DOHH2 (cell line): ENCODE data around the gene N4BP3.

ENCODE experiments used
- H3F3A ChIP-seq: fragments of 200-600 bp; sonication (generic), shearing (Covaris generic); 2 replicates; pipeline ENCODE4 v1.6.0; 2016; ENCODE audit warnings: antibody characterized with exemption, mild to moderate bottlenecking; ENCODE audit not compliant: control insufficient read depth, insufficient read depth
- H3K27ac ChIP-seq: fragments of 200-600 bp; sonication (generic); 2 replicates; pipeline ENCODE4 v1.5.1; 2014; ENCODE audit warnings: low read depth, mild to moderate bottlenecking, low read length, moderate library complexity
- H3K27me3 ChIP-seq: fragments of 200-600 bp; sonication (generic); 2 replicates; pipeline ENCODE4 v1.6.1; 2014; ENCODE audit warnings: mild to moderate bottlenecking, low read length, mixed read lengths; ENCODE audit not compliant: control insufficient read depth
- H3K36me3 ChIP-seq: fragments of 200-600 bp; sonication (generic); 2 replicates; pipeline ENCODE4 v1.6.1; 2014; ENCODE audit warnings: mild to moderate bottlenecking, low read length, moderate library complexity, mixed read lengths; ENCODE audit not compliant: control insufficient read depth
- H3K4me1 ChIP-seq: fragments of 200-600 bp; sonication (generic); 2 replicates; pipeline ENCODE4 v1.6.1; 2014; ENCODE audit warnings: mild to moderate bottlenecking, low read length, mixed read lengths; ENCODE audit not compliant: control insufficient read depth
- H3K4me2 ChIP-seq: fragments of 200-600 bp; sonication (generic); 2 replicates; pipeline ENCODE4 v1.6.0; 2014; ENCODE audit warnings: mild to moderate bottlenecking, low read length, moderate library complexity
- H3K4me3 ChIP-seq: fragments of 200-600 bp; sonication (generic); 2 replicates; pipeline ENCODE4 v1.5.1; 2014; ENCODE audit warnings: mild to moderate bottlenecking, low read length, mixed read lengths
- H3K79me2 ChIP-seq: fragments of 200-600 bp; sonication (generic); 2 replicates; pipeline ENCODE4 v1.6.1; 2014; ENCODE audit warnings: mild to moderate bottlenecking, low read length, mixed read lengths; ENCODE audit not compliant: control insufficient read depth
- H3K9me2 ChIP-seq: fragments of 200-600 bp; sonication (generic); replicated peaks from 2 replicates; pipeline ENCODE4 v1.6.1; 2014; ENCODE audit warnings: mild to moderate bottlenecking, low read length, mixed read lengths; ENCODE audit not compliant: control insufficient read depth
- H3K9me3 ChIP-seq: fragments of 200-600 bp; sonication (generic); 2 replicates; pipeline ENCODE4 v1.6.1; 2014; ENCODE audit warnings: antibody characterized with exemption, low read length, mixed read lengths; ENCODE audit not compliant: control insufficient read depth, insufficient read depth
- H4K20me1 ChIP-seq: fragments of 200-600 bp; sonication (generic); 2 replicates; pipeline ENCODE4 v1.6.0; 2014; ENCODE audit warnings: low read depth, mild to moderate bottlenecking, antibody characterized with exemption, low read length, moderate library complexity; ENCODE audit not compliant: control insufficient read depth, insufficient read depth
- EZH2phosphoT487 ChIP-seq: fragments of 200-600 bp; sonication (generic); IDR thresholded peaks from 2 replicates; pipeline ENCODE4 v1.6.1; 2017; ENCODE audit warnings: borderline replicate concordance, mild to moderate bottlenecking, antibody characterized with exemption, low read length, moderate library complexity, mixed read lengths
- TF ChIP-seq, protein P1 (sequence below): fragments of 200-600 bp; sonication (generic); IDR thresholded peaks from one replicate; pipeline ENCODE4 v1.5.1; 2014; ENCODE audit warnings: antibody characterized with exemption, mild to moderate bottlenecking, low read depth, low read length; ENCODE audit not compliant: poor library complexity, severe bottlenecking

Gene N4BP3

DNA sequence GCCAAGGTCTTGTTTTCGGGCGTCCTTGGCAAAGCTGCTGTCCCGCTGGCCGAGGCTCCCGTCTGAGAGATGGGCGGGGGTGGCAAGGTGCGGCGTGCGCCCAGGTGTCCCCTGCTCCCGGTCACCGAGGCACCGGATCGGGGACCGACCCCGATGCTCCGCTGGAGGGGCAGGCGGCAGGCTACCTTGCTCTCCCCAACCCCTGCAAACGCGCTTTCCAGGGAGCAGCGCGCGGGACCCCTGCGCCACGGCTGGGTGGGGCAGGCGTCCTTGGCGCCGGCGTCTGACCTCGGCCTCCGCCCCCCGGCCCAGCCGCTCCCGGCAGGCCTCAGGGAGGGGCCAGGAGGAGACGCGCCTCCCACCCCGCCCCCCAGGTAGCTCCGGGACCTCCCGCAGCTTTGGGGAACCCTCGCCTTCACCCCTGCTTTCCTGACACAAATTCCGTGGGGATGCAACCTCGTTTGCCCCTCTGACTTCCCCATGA, 551 bp downstream of the N4BP3 start:
- no peak for TF ChIP-seq EZH2phosphoT487
- TF ChIP-seq, protein P1, sequence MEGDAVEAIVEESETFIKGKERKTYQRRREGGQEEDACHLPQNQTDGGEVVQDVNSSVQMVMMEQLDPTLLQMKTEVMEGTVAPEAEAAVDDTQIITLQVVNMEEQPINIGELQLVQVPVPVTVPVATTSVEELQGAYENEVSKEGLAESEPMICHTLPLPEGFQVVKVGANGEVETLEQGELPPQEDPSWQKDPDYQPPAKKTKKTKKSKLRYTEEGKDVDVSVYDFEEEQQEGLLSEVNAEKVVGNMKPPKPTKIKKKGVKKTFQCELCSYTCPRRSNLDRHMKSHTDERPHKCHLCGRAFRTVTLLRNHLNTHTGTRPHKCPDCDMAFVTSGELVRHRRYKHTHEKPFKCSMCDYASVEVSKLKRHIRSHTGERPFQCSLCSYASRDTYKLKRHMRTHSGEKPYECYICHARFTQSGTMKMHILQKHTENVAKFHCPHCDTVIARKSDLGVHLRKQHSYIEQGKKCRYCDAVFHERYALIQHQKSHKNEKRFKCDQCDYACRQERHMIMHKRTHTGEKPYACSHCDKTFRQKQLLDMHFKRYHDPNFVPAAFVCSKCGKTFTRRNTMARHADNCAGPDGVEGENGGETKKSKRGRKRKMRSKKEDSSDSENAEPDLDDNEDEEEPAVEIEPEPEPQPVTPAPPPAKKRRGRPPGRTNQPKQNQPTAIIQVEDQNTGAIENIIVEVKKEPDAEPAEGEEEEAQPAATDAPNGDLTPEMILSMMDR = no peak
- peak overlapping the region; percentile 99 for H3K4me3 ChIP-seq
- peaks cover 46% of the 10 kb centered on the region for H3F3A ChIP-seq
- H3K4me2 ChIP-seq = peak overlapping the region; percentile 96
- H3K27me3 ChIP-seq = no peaks in the 10 kb centered on the region
- no peaks in the 10 kb centered on the region for H4K20me1 ChIP-seq
- H3K9me2 ChIP-seq = no peaks in the 10 kb centered on the region
- no peaks in the 10 kb centered on the region for H3K9me3 ChIP-seq
- peaks cover 54% of the 10 kb centered on the region for H3K79me2 ChIP-seq
- peak overlapping the region; percentile 97 for H3K27ac ChIP-seq
- H3K36me3 ChIP-seq = peaks cover 42% of the 10 kb centered on the region
- peaks cover 55% of the 10 kb centered on the region for H3K4me1 ChIP-seq

DNA sequence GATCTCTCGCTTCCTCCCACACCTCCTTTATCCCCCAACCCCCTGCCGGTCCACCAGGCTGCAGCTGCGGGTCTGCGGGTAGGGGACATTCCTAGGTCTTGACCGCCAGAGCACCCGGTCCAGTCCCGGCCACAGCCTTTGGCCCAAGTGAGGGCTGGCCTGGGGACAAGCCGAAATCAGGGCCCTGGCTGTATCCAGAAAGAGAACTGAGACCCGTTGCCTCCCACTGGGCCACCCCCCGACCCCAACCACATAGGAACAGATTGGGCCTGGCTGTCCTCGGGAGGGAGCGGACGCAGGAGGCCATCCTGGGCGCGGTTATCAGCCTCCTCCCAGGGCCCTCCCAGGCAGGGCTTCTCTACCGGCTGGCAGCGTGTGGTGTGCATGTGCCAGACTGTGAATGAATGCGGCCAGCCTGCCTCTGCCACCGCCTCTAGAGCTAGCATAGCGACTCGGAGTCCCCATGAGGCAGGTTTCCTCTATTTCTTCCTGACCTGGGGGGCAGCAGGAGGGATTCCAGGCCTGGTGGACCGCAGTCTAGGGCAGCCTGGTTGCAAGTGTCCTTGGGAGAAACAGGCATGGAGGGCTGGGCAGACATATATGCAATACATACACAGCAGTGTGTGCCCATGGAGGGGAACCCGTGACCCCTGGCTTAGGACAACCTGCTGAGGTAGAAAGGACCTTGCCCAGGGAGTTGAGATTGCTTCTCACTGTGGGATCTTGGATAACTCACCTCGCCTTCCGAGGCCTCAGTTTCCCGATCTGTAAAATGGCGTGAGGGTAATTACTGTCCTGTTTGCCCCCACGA, 1.2 kb downstream of the N4BP3 start:
- Histone ChIP-seq H3K4me2 (peak overlapping the region; percentile 96), H4K20me1 (no peaks in the 10 kb centered on the region), H3K27ac (peak overlapping the region; percentile 97), H3F3A (peaks cover 47% of the 10 kb centered on the region), H3K4me1 (peaks cover 57% of the 10 kb centered on the region), H3K4me3 (peak overlapping the region; percentile 99), H3K9me2 (no peaks in the 10 kb centered on the region), H3K9me3 (no peaks in the 10 kb centered on the region), H3K79me2 (peaks cover 60% of the 10 kb centered on the region), H3K36me3 (peaks cover 49% of the 10 kb centered on the region), H3K27me3 (no peaks in the 10 kb centered on the region)
- TF ChIP-seq, protein P1 = no peak
- TF ChIP-seq EZH2phosphoT487 = no peak

DNA sequence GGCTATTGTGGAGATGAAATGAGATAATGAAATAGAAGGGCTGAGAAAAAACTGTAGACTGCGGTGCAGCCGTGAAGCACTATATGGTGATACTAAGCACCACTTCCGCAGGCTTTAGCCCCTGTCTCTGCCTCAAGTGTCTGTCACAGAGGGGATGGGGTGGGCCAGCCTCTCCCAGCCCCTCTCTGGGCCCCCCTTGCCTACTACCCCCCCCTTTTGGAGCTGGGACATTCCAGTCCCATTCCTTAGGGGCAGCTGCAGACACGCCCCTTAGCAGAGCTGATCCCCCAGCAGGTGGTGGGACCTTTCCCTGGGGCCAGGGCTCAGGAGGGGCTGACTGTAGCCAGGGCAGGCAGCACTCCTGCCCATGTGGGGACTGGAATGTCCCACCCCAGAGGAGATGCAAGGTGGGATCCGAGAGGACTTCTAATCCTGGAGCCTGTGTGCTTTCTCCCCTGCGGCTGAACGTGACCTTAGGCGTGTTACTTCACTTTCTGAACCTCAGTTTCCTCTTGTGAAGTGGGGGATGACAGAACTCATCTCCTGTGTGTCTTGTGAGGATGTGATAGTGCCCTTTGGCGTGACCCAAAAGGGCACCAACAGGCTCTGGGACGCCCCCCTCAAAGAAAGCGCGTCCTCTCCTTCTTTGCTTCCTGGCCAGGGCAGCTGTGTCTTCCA, 1.9 kb downstream of the N4BP3 start:
- H3K36me3 ChIP-seq = peaks cover 56% of the 10 kb centered on the region
- no peaks in the 10 kb centered on the region for H3K9me2 ChIP-seq
- H3K27me3 ChIP-seq = no peaks in the 10 kb centered on the region
- no peak for TF ChIP-seq EZH2phosphoT487
- TF ChIP-seq, protein P1 = peak; percentile 4
- peaks cover 68% of the 10 kb centered on the region for H3K79me2 ChIP-seq
- peaks cover 65% of the 10 kb centered on the region for H3K4me1 ChIP-seq
- H3K4me2 ChIP-seq = peak overlapping the region; percentile 96
- H4K20me1 ChIP-seq = no peaks in the 10 kb centered on the region
- peak overlapping the region; percentile 97 for H3K27ac ChIP-seq
- peaks cover 49% of the 10 kb centered on the region for H3F3A ChIP-seq
- no peaks in the 10 kb centered on the region for H3K9me3 ChIP-seq
- peak overlapping the region; percentile 99 for H3K4me3 ChIP-seq
